Endothelial cell of umbilical vein (primary cell): ENCODE measurements around the gene TENT5C. TPM values are rescaled to one million over a fixed set of nuclear protein-coding genes. Genes with fewer than 3 reads are reported as not detected.

Source experiments
- BruUV-seq: library from RNA; stranded (reverse); fragments of 400-500 nt; replicated peaks from 2 replicates; lab custom pipeline; 2021; lab: Mats Ljungman, UMichigan
- CTCF ChIA-PET: fragments of 300-600, 350-600 bp; sonication (Branson Sonifier 250); formaldehyde crosslinking; loops from one replicate; lab custom pipeline; 2021; ENCODE audit warnings: antibody characterized with exemption, inconsistent platforms; lab: Charles Lee
- POLR2A ChIA-PET: fragments of 300-600, 350-600 bp; sonication (Branson Sonifier 250); formaldehyde crosslinking; loops from one replicate; lab custom pipeline; 2021; ENCODE audit warnings: antibody characterized with exemption, inconsistent platforms; lab: Charles Lee
- DNase-seq: peaks from one replicate; pipeline ENCODE4 v3.0.0-alpha.2; 2011; ENCODE audit warnings: low read depth, low spot score
- FAIRE-seq: peaks from 2 replicates; lab custom pipeline; 2011; peaks lifted over from hg19 to GRCh38; lab: Jason Lieb, UNC
- H2AFZ ChIP-seq: 2 replicates; pipeline ENCODE4 v1.6.0; 2012; ENCODE audit warnings: low read depth, low read length, control low read depth, inconsistent platforms
- H3K27ac ChIP-seq: 2 replicates; pipeline ENCODE4 v1.5.1; 2011; ENCODE audit warnings: low read depth, mild to moderate bottlenecking, control low read depth, low read length, moderate library complexity; ENCODE audit not compliant: insufficient read depth
- H3K27me3 ChIP-seq, 2 experiments: 2 replicates each; pipeline versions ENCODE4 v1.6.0 to v1.6.1; 2011; ENCODE audit warnings: low read length in 2 of 2, mixed read lengths in 1 of 2; ENCODE audit not compliant: control insufficient read depth in 2 of 2, insufficient read depth in 2 of 2
- H3K36me3 ChIP-seq, 2 experiments: 2 replicates in 1 of 2; 3 replicates in 1 of 2; pipeline ENCODE4 v1.5.1; 2011; ENCODE audit warnings: low read length in 2 of 2, mild to moderate bottlenecking in 1 of 2, moderate library complexity in 1 of 2; ENCODE audit not compliant: control insufficient read depth in 2 of 2, insufficient read depth in 2 of 2; ENCODE audit errors: extremely low read depth in 1 of 2
- H3K4me1 ChIP-seq: 3 replicates; pipeline ENCODE4 v1.5.1; 2011; ENCODE audit warnings: mild to moderate bottlenecking, low read length; ENCODE audit not compliant: control insufficient read depth, insufficient read depth; ENCODE audit errors: extremely low read depth
- H3K4me2 ChIP-seq: 2 replicates; pipeline ENCODE4 v1.6.1; 2011; ENCODE audit warnings: low read length, control low read depth, mixed read lengths; ENCODE audit not compliant: insufficient read depth
- H3K4me3 ChIP-seq, 3 experiments: fragments of 200-600 bp in 1 of 3; sonication (generic), shearing (Covaris generic) in 1 of 3; replicated peaks in 1 of 3; 2 replicates each; pipeline ENCODE4 v1.5.1; 2011 to 2016; ENCODE audit warnings: control low read depth in 3 of 3, low read length in 3 of 3, mild to moderate bottlenecking in 2 of 3, inconsistent platforms in 1 of 3, low read depth in 1 of 3, moderate library complexity in 1 of 3; ENCODE audit not compliant: insufficient read depth in 1 of 3
- H3K79me2 ChIP-seq: 2 replicates; pipeline ENCODE4 v1.6.0; 2012; ENCODE audit warnings: low read length, inconsistent platforms; ENCODE audit not compliant: control insufficient read depth, insufficient read depth
- H3K9ac ChIP-seq: replicated peaks from 2 replicates; pipeline ENCODE3; 2011; ENCODE audit warnings: low read length, control low read depth; ENCODE audit not compliant: insufficient read depth; ENCODE audit errors: extremely low read depth
- H3K9me1 ChIP-seq: replicated peaks from 3 replicates; pipeline ENCODE4 v1.6.0; 2011; ENCODE audit warnings: mild to moderate bottlenecking, low read length; ENCODE audit not compliant: control insufficient read depth, insufficient read depth; ENCODE audit errors: extremely low read depth
- H3K9me3 ChIP-seq: replicated peaks from 2 replicates; pipeline ENCODE4 v1.5.1; 2012; ENCODE audit warnings: low read length, inconsistent platforms; ENCODE audit not compliant: control insufficient read depth, insufficient read depth
- H4K20me1 ChIP-seq: replicated peaks from 2 replicates; pipeline ENCODE3; 2011; ENCODE audit warnings: mild to moderate bottlenecking, low read length; ENCODE audit not compliant: control insufficient read depth, insufficient read depth; ENCODE audit errors: extremely low read depth
- EZH2 ChIP-seq: IDR thresholded peaks from 2 replicates; pipeline ENCODE4 v1.6.1; 2012; ENCODE audit warnings: borderline replicate concordance, low read depth, mild to moderate bottlenecking, moderate library complexity, low read length, inconsistent platforms; ENCODE audit not compliant: severe bottlenecking
- FOS ChIP-seq: IDR thresholded peaks from 2 replicates; pipeline ENCODE4 v1.6.1; 2011; ENCODE audit warnings: mild to moderate bottlenecking, low read length, moderate library complexity, borderline replicate concordance; ENCODE audit not compliant: insufficient read depth
- GATA2 ChIP-seq: IDR thresholded peaks from 2 replicates; pipeline ENCODE4 v1.7.0; 2011; ENCODE audit warnings: low read depth, mild to moderate bottlenecking, moderate library complexity, mixed read lengths, low read length; ENCODE audit not compliant: insufficient read length, insufficient read depth
- JUN ChIP-seq: IDR thresholded peaks from 2 replicates; pipeline ENCODE4 v1.6.1; 2011; ENCODE audit warnings: borderline replicate concordance, low read depth; ENCODE audit not compliant: insufficient read length, insufficient read depth
- MYC ChIP-seq: IDR thresholded peaks from one replicate; pipeline ENCODE4 v1.6.1; 2011; ENCODE audit warnings: mild to moderate bottlenecking, low read depth, low read length
- POLR2A ChIP-seq: IDR thresholded peaks from 2 replicates; pipeline ENCODE4 v1.6.1; 2012; ENCODE audit warnings: low read depth, mild to moderate bottlenecking, control low read depth, low read length
- POLR2AphosphoS5 ChIP-seq: IDR thresholded peaks from 2 replicates; pipeline ENCODE4 v1.6.1; 2012; ENCODE audit warnings: low read depth, mild to moderate bottlenecking, control low read depth, low read length, moderate library complexity; ENCODE audit not compliant: insufficient read depth
- dilution Hi-C: fragments of 300-500 bp; cut with MboI; formaldehyde crosslinking; loops from one replicate; pipeline ENCODE4 v1.15.0; 2019; ENCODE audit warnings: low sequenced_read_pairs; ENCODE audit not compliant: extremely low pct_ligation_motif_present
- intact Hi-C: fragments of 100-400 bp; cut with micrococcal nuclease; formaldehyde crosslinking; loops from one replicate; pipeline ENCODE4 v1.10.0; 2022
- polyA plus RNA-seq, 4 experiments: library from polyadenylated mRNA; depleted of rRNA in 3 of 4; stranded (reverse) in 3 of 4; unstranded in 1 of 4; fragments of >200 nt; gene quantifications; 2 replicates each; pipeline versions ENCODE4 v1.2.1 to v1.2.3, GENCODE V29; 2011 to 2012; ENCODE audit warnings: missing spikeins in 1 of 4
- total RNA-seq: library from RNA; stranded (reverse); gene quantifications from 2 replicates; pipeline ENCODE4 v1.2.3, GENCODE V29; 2021
- TF ChIP-seq, protein P1 (sequence below), 2 donors: IDR thresholded peaks; 1 replicate in 1 of 2; 2 replicates in 1 of 2; pipeline ENCODE4 v1.5.1; 2011; ENCODE audit warnings: low read length in 2 of 2, mild to moderate bottlenecking in 2 of 2, moderate library complexity in 2 of 2, control low read depth in 1 of 2, inconsistent platforms in 1 of 2, low read depth in 1 of 2; ENCODE audit not compliant: insufficient read depth in 1 of 2; ENCODE audit errors: extremely low read depth in 1 of 2
- TF ChIP-seq, protein P2 (sequence below): IDR thresholded peaks from 2 replicates; pipeline ENCODE4 v1.6.1; 2011; ENCODE audit not compliant: insufficient read depth, insufficient read length

TENT5C gene
- total and polyA plus RNA-seq, 2 donors (not counting 3 experiments of a cell fraction or from before 2014, with no cell fraction given) = 0.06 to 0.22 TPM

DNA sequence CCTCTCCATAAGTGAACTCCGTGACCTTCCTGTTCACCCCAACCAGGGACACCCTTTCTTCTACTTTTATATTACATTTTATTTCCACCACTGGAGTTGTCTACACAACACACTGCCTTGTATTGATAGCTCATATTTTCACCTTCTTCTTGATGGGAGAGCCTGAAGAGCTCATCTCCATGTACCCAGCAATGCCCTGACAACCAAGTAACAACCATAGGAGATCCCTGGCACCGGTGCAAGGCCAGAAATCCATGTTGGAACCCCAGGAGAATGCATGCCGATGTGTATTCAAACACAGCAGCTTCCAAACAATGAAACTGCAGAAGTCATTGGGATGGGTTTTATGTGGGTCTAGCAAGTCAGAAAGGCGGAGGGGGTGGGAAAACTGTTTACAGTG is 15.5 kb downstream of the TENT5C start:
- TF ChIP-seq, protein P1, sequence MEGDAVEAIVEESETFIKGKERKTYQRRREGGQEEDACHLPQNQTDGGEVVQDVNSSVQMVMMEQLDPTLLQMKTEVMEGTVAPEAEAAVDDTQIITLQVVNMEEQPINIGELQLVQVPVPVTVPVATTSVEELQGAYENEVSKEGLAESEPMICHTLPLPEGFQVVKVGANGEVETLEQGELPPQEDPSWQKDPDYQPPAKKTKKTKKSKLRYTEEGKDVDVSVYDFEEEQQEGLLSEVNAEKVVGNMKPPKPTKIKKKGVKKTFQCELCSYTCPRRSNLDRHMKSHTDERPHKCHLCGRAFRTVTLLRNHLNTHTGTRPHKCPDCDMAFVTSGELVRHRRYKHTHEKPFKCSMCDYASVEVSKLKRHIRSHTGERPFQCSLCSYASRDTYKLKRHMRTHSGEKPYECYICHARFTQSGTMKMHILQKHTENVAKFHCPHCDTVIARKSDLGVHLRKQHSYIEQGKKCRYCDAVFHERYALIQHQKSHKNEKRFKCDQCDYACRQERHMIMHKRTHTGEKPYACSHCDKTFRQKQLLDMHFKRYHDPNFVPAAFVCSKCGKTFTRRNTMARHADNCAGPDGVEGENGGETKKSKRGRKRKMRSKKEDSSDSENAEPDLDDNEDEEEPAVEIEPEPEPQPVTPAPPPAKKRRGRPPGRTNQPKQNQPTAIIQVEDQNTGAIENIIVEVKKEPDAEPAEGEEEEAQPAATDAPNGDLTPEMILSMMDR (IDR thresholded peaks at IDR 0.05; ENCODE audit: extremely low read depth in 1 of 2, insufficient read depth in 1 of 2, low read depth in 1 of 2, low read length in 2 of 2) = no peak
- TF ChIP-seq JUN (no peak), MYC (no peak), POLR2A (no peak), FOS (no peak), GATA2 (no peak), POLR2AphosphoS5 (no peak), EZH2 (no peak)
- TF ChIP-seq, protein P2, sequence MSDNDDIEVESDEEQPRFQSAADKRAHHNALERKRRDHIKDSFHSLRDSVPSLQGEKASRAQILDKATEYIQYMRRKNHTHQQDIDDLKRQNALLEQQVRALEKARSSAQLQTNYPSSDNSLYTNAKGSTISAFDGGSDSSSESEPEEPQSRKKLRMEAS = no peak
- intact Hi-C loops = no loop called here
- H2AFZ ChIP-seq = no peak overlapping the region
- no peak overlapping the region for H3K4me3 ChIP-seq
- H3K4me1 ChIP-seq = no peaks in the 10 kb centered on the region
- no peak overlapping the region for H3K9ac ChIP-seq
- H3K4me2 ChIP-seq = no peak overlapping the region
- H3K79me2 ChIP-seq = no peaks in the 10 kb centered on the region
- no peaks in the 10 kb centered on the region for H3K9me1 ChIP-seq
- FAIRE-seq = no peak
- no peaks in the 10 kb centered on the region for H4K20me1 ChIP-seq
- ChIA-PET CTCF (interaction anchor here (0.6 to 1.8 kb wide), 4 partner anchors 9 to 137 kb away, joined by 3 to 4 read pairs (median 3); no protein-coding TSS in a partner anchor), POLR2A (no interaction called here)
- H3K27ac ChIP-seq = no peak overlapping the region
- no peak for DNase-seq
- BruUV-seq = no TSS peak
- dilution Hi-C loops = no loop called here
- H3K36me3 ChIP-seq = no peaks in the 10 kb centered on the region
- H3K9me3 ChIP-seq = no peaks in the 10 kb centered on the region
- H3K27me3 ChIP-seq = peaks cover 7 to 11% of the 10 kb centered on the region in 2 experiments
